Esophagus muscularis mucosa (tissue), 4 donors: Measurements from ENCODE around the gene SLC27A1. TPM values are rescaled to one million over a fixed set of nuclear protein-coding genes. Genes with fewer than 3 reads are reported as not detected.

Experiments used
- DNase-seq: peaks from one replicate; pipeline ENCODE4 v3.0.0-alpha.2; 2017; ENCODE audit errors: extremely low spot score
- H3K27ac ChIP-seq, 4 donors: fragments of 200-600 bp; sonication (generic); replicated peaks in 1 of 4; 1 replicate in 3 of 4; 2 replicates in 1 of 4; pipeline ENCODE4 v1.5.1; 2016 to 2019; ENCODE audit warnings: mild to moderate bottlenecking in 1 of 4
- H3K27me3 ChIP-seq, 4 donors: fragments of 200-600 bp; sonication (generic); one replicate each; pipeline versions ENCODE4 v1.5.1 to v1.6.0; 2016 to 2019
- H3K36me3 ChIP-seq, 4 donors: fragments of 200-600 bp; sonication (generic); one replicate each; pipeline ENCODE4 v1.5.1; 2016 to 2019
- H3K4me1 ChIP-seq, 4 donors: fragments of 200-600 bp; sonication (generic); one replicate each; pipeline ENCODE4 v1.5.1; 2016 to 2019
- H3K4me3 ChIP-seq, 4 donors: fragments of 200-600 bp; sonication (generic); 1 replicate in 2 of 4; 2 replicates in 2 of 4; pipeline ENCODE4 v1.5.1; 2016 to 2019; ENCODE audit warnings: mild to moderate bottlenecking in 4 of 4, moderate library complexity in 1 of 4
- H3K9me3 ChIP-seq, 4 donors: fragments of 200-600 bp; sonication (generic); 1 replicate in 3 of 4; 2 replicates in 1 of 4; pipeline ENCODE4 v1.5.1; 2016 to 2019
- EP300 ChIP-seq: sonication (generic); formaldehyde crosslinking; IDR thresholded peaks from one replicate; pipeline ENCODE4 v1.6.1; 2017; ENCODE audit warnings: antibody characterized with exemption
- POLR2A ChIP-seq: fragments of 450-650 bp; IDR thresholded peaks from one replicate; pipeline ENCODE4 v1.6.1; 2017; ENCODE audit warnings: antibody characterized with exemption, moderate library complexity, mild to moderate bottlenecking, low read depth
- POLR2AphosphoS5 ChIP-seq, 2 donors: sonication (generic); formaldehyde crosslinking; IDR thresholded peaks; one replicate each; pipeline ENCODE4 v1.6.1; 2017; ENCODE audit warnings: antibody characterized with exemption in 2 of 2
- WGBS: methylation state at CpG from one replicate; pipeline ENCODE4 v1.1.5; 2018; 5-methylcytosine and 5-hydroxymethylcytosine counted together
- intact Hi-C: fragments of 100-400 bp; cut with DNase I; formaldehyde crosslinking; loops from one replicate; pipeline ENCODE4 v1.15.1; 2023
- total RNA-seq, 4 donors: library from RNA; depleted of rRNA; stranded (reverse); fragments of >200 nt; gene quantifications; one replicate each; pipeline versions ENCODE4 v1.1.0 to v1.2.1, GENCODE V29; 2016
- TF ChIP-seq, protein P1 (sequence below), 3 experiments: fragments of 200-600 bp in 2 of 3; fragments of 450-650 bp in 1 of 3; sonication (generic) in 2 of 3; IDR thresholded peaks; one replicate each; pipeline ENCODE4 v1.5.1; 2017 to 2019; ENCODE audit warnings: antibody characterized with exemption in 3 of 3, mild to moderate bottlenecking in 2 of 3, moderate library complexity in 1 of 3

Gene SLC27A1
- total RNA-seq, result 10 to 100 TPM; 15.9 to 26.1 (median 19.4) TPM

DNA sequence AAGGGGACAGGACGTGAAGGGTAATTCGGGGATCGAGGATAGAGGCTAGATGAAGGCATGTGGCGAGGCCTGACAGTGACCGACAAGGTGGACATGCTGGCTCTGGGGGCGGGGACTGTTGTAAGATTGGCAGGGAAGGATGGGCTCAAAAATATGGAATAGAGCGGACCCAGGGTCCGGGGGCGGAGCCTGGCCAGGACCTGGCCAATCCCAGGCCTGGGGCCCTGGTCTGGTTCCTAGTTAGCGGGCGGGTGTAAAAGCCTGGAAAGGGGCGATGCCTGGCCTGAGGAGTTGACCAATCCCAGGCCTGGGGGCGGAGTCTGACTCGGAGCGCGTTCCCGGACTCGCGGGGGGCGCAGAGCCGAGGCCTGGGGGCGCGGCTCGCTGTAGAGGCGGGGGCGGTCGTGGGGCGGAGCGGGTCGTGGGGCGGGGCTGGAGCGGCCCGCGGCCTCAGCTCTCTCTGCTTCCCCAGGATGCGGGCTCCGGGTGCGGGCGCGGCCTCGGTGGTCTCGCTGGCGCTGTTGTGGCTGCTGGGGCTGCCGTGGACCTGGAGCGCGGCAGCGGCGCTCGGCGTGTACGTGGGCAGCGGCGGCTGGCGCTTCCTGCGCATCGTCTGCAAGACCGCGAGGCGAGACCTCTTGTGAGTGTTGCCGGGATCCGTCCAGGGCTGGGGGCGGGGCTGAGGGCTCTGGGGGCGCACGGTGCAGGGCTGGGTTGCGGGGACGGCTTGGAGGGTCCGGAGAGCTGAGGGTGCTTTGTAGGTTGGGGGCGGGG, at the start of gene SLC27A1:
SLC27A1 (plus strand) TSS at position 457 of the 774 bp plus-strand sequence; CDS start at position 474, 17 bp downstream.
- WGBS, result 0% methylated on average over 12 of the region's 67 CpGs
- intact Hi-C loops, result no loop called here

DNA sequence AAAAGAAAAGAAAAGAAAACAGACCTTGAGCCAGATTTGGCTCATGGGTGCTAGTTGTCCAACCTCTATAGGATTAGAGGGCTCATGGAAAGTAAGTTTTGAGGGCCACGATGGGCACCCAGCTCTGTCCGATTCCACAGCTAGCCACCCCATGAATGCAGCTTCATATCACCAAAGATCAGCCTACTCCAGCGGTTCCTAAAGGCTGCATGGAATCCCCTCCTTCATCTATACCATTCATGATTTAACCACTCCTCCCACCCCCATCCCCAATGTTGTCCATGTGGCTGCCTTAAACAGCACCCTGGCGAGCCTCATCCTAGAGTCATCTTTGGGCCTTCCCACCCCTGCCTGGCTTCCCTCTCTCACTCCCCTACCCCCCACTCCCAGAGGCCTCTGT, 48.4 kb upstream of the SLC27A1 start:
- peaks cover 8 to 25% (median 23%) of the 10 kb centered on the region in 4 donors for H3K4me1 ChIP-seq
- peaks cover 0 to 19% (median 15%) of the 10 kb centered on the region in 4 donors for H3K36me3 ChIP-seq
- no peak for DNase-seq
- 96% methylated on average over 4 of the region's 4 CpGs for WGBS
- intact Hi-C loops, result no loop called here
- no peak overlapping the region for H3K27ac ChIP-seq
- H3K4me3 ChIP-seq, result no peak overlapping the region
- TF ChIP-seq POLR2A (no peak), EP300 (no peak), POLR2AphosphoS5 (IDR thresholded peaks at IDR 0.05) (no peak)
- TF ChIP-seq, protein P1, sequence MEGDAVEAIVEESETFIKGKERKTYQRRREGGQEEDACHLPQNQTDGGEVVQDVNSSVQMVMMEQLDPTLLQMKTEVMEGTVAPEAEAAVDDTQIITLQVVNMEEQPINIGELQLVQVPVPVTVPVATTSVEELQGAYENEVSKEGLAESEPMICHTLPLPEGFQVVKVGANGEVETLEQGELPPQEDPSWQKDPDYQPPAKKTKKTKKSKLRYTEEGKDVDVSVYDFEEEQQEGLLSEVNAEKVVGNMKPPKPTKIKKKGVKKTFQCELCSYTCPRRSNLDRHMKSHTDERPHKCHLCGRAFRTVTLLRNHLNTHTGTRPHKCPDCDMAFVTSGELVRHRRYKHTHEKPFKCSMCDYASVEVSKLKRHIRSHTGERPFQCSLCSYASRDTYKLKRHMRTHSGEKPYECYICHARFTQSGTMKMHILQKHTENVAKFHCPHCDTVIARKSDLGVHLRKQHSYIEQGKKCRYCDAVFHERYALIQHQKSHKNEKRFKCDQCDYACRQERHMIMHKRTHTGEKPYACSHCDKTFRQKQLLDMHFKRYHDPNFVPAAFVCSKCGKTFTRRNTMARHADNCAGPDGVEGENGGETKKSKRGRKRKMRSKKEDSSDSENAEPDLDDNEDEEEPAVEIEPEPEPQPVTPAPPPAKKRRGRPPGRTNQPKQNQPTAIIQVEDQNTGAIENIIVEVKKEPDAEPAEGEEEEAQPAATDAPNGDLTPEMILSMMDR (IDR thresholded peaks at IDR 0.05), result no peak
- H3K27me3 ChIP-seq, result peaks cover 0 to 6% (median 0%) of the 10 kb centered on the region in 4 donors
- H3K9me3 ChIP-seq, result no peaks in the 10 kb centered on the region

More for the DNA sequence above, at the start of gene SLC27A1:
- Histone ChIP-seq H3K36me3 (peaks cover 0 to 4% (median 0%) of the 10 kb centered on the region in 4 donors), H3K4me3 (peak within 1 kb of the TSS; percentile 63 to 94 (median 75)), H3K4me1 (peaks cover 30 to 64% (median 50%) of the 10 kb centered on the region in 4 donors), H3K27ac (peak within 1 kb of the TSS; percentile 87 to 94 (median 92)), H3K27me3 (no peaks in the 10 kb centered on the region), H3K9me3 (no peaks in the 10 kb centered on the region)
- peak; percentile 40 to 72 for TF ChIP-seq POLR2AphosphoS5 (IDR thresholded peaks at IDR 0.05)
- no peak for TF ChIP-seq POLR2A
- peak; percentile 100 for DNase-seq

GRCh38 chr19:17423429-17424208, 46.7 kb upstream of the SLC27A1 start:
- no peak overlapping the region for H3K4me3 ChIP-seq
- 89% methylated on average over 17 of the region's 20 CpGs for WGBS
- H3K9me3 ChIP-seq, result no peaks in the 10 kb centered on the region
- no peak for DNase-seq
- H3K27me3 ChIP-seq, result no peaks in the 10 kb centered on the region
- H3K4me1 ChIP-seq, result peaks cover 8 to 25% (median 23%) of the 10 kb centered on the region in 4 donors
- no peak overlapping the region for H3K27ac ChIP-seq
- peaks cover 0 to 19% (median 15%) of the 10 kb centered on the region in 4 donors for H3K36me3 ChIP-seq
- no peak for TF ChIP-seq POLR2A
- TF ChIP-seq, protein P1 (IDR thresholded peaks at IDR 0.05), result no peak
- intact Hi-C loops, result no loop called here

DNA sequence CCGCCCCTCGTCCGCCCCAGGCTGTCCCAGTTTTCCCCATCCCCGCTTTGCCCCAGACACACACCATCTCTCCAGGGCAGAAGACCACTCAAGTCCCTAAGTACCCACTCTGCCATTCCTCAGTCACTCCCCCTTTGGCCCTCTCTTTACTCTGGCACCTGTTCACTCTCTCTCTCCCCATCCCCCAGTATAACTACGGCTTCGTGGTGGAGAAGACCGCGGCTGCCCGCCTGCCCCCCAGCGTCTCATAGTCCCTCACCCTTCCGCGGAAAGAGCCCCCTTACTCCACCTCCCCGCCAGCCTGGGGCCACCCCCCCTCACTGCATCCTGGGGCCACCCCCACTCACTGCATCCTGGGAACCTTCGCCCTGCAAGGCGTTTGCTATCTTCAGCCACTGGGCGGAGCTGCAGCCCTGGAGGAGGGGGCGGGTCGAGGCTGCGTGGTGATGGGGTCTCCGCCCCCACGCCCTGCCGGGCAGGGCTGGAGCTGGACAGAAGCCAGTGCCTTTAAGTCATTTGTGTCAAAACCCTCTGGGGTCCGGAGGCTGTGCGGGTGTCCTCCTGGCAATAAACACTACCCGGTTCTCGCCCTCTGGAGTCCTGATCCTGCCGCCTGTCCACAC, 45.5 kb upstream of the SLC27A1 start:
- WGBS, result 32% methylated on average over 25 of the region's 27 CpGs
- no peak overlapping the region for H3K27ac ChIP-seq
- TF ChIP-seq, protein P1 (IDR thresholded peaks at IDR 0.05), result peak in 2 of 3 experiments; percentile 21 to 35
- TF ChIP-seq POLR2AphosphoS5 (IDR thresholded peaks at IDR 0.05), result no peak
- no peak for TF ChIP-seq EP300
- no peak for TF ChIP-seq POLR2A
- DNase-seq, result no peak
- no peak overlapping the region for H3K4me3 ChIP-seq
- H3K9me3 ChIP-seq, result no peaks in the 10 kb centered on the region
- peaks cover 0 to 19% (median 15%) of the 10 kb centered on the region in 4 donors for H3K36me3 ChIP-seq
- H3K27me3 ChIP-seq, result no peaks in the 10 kb centered on the region
- intact Hi-C loops, result no loop called here
- peaks cover 3 to 18% (median 16%) of the 10 kb centered on the region in 4 donors for H3K4me1 ChIP-seq

GRCh38 chr19:17429641-17430113, 40.6 kb upstream of the SLC27A1 start:
- no peak for TF ChIP-seq EP300
- TF ChIP-seq, protein P1 (IDR thresholded peaks at IDR 0.05), result no peak
- TF ChIP-seq POLR2AphosphoS5 (IDR thresholded peaks at IDR 0.05), result no peak
- TF ChIP-seq POLR2A, result no peak
- intact Hi-C loops, result no loop called here
- Histone ChIP-seq H3K27ac (no peak overlapping the region), H3K4me3 (no peak overlapping the region), H3K9me3 (no peaks in the 10 kb centered on the region), H3K36me3 (no peaks in the 10 kb centered on the region), H3K4me1 (peaks cover 0 to 5% (median 4%) of the 10 kb centered on the region in 4 donors), H3K27me3 (no peaks in the 10 kb centered on the region)
- 67% methylated on average over 17 of the region's 17 CpGs for WGBS
- no peak for DNase-seq
